Mucosa of descending colon (tissue), 3 donors: ENCODE data around the gene RIPK3. TPM values are rescaled to one million over a fixed set of nuclear protein-coding genes. Genes with fewer than 3 reads are reported as not detected.
A peak's percentile ranks its signal among the peaks of the same experiment; 100 is the strongest.
"Not testable (repeated sequence)": the region's sequence is repeated elsewhere in the genome, so short reads cannot be mapped to it uniquely, and the experiment has no call there.

Experiments used
- ATAC-seq: fragments of 200-7000 bp; cut with Tn5 transposase; one replicate; pipeline ENCODE4 v1.9.1; 2020; ENCODE audit warnings: mild to moderate bottlenecking, moderate library complexity
- DNase-seq, 3 donors: peaks; one replicate each; pipeline ENCODE4 v3.0.0-alpha.2; 2020
- H3K36me3 ChIP-seq: fragments of 200-600 bp; one replicate; pipeline ENCODE4 v1.8.0; 2021; ENCODE audit warnings: low read depth, mild to moderate bottlenecking
- H3K4me1 ChIP-seq: fragments of 200-600 bp; one replicate; pipeline ENCODE4 v1.8.0; 2021; ENCODE audit warnings: low read depth, mild to moderate bottlenecking
- H3K4me3 ChIP-seq: fragments of 200-600 bp; one replicate; pipeline ENCODE4 v1.8.0; 2021; ENCODE audit warnings: mild to moderate bottlenecking
- H3K9me3 ChIP-seq: fragments of 200-600 bp; one replicate; pipeline ENCODE4 v1.8.0; 2021; ENCODE audit warnings: mild to moderate bottlenecking
- intact Hi-C, 2 donors: fragments of 100-400 bp; cut with DNase I in 1 of 2; cut with micrococcal nuclease in 1 of 2; formaldehyde crosslinking; loops; one replicate each; pipeline versions ENCODE4 v1.11.0 to v1.11.1; 2022; cut with DNase I, micrococcal nuclease
- total RNA-seq, 3 donors: library from RNA; stranded (reverse); fragmentation: NEBNext Ultra II Directional in 2 of 3; extraction: Animal tissue kit (Norgen Biotek cat#: 25700) in 2 of 3; gene quantifications; one replicate each; pipeline versions ENCODE4 v1.2.1 to v1.2.4, GENCODE V29; 2021 to 2023
- TF ChIP-seq, protein P1 (sequence below): fragments of 200-600 bp; IDR thresholded peaks from one replicate; pipeline ENCODE4 v1.8.0; 2022; ENCODE audit warnings: antibody characterized with exemption, mild to moderate bottlenecking
- donor health status: DM: no; HTN: no; CAD: no; lungs with moderate emphysema.
- donor health status: DM: no; HTN: no; CAD: no.
- donor health status: DM: no; HTN: yes; CAD: no.

Gene RIPK3
- total RNA-seq, 3 donors from 2014 or later, result 40.6 to 99.9 (median 71.7) TPM

GRCh38 chr14:24360281-24360680 lies 20.5 kb upstream of the RIPK3 start:
- intact Hi-C loops, result no loop called here
- ATAC-seq (no peak), DNase-seq (no peak)
- H3K4me1 ChIP-seq, result no peaks in the 10 kb centered on the region
- H3K9me3 ChIP-seq, result no peaks in the 10 kb centered on the region
- no peaks in the 10 kb centered on the region for H3K36me3 ChIP-seq
- H3K4me3 ChIP-seq, result no peak overlapping the region
- TF ChIP-seq, protein P1, sequence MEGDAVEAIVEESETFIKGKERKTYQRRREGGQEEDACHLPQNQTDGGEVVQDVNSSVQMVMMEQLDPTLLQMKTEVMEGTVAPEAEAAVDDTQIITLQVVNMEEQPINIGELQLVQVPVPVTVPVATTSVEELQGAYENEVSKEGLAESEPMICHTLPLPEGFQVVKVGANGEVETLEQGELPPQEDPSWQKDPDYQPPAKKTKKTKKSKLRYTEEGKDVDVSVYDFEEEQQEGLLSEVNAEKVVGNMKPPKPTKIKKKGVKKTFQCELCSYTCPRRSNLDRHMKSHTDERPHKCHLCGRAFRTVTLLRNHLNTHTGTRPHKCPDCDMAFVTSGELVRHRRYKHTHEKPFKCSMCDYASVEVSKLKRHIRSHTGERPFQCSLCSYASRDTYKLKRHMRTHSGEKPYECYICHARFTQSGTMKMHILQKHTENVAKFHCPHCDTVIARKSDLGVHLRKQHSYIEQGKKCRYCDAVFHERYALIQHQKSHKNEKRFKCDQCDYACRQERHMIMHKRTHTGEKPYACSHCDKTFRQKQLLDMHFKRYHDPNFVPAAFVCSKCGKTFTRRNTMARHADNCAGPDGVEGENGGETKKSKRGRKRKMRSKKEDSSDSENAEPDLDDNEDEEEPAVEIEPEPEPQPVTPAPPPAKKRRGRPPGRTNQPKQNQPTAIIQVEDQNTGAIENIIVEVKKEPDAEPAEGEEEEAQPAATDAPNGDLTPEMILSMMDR, result no peak

- H3K4me3 ChIP-seq, result no peak overlapping the region
- H3K4me1 ChIP-seq, result peaks cover 4% of the 10 kb centered on the region
- no peak for ATAC-seq
- no peak for DNase-seq
- intact Hi-C loops, result no loop called here
- H3K36me3 ChIP-seq, result no peaks in the 10 kb centered on the region
- TF ChIP-seq, protein P1, result no peak
- no peaks in the 10 kb centered on the region for H3K9me3 ChIP-seq
Measured at GRCh38 chr14:24356208-24356607, 16.4 kb upstream of the RIPK3 start.

GRCh38 chr14:24355009-24355408 lies 15.2 kb upstream of the RIPK3 start:
- H3K9me3 ChIP-seq, result no peaks in the 10 kb centered on the region
- DNase-seq, result no peak
- H3K36me3 ChIP-seq, result no peaks in the 10 kb centered on the region
- intact Hi-C loops, result no loop called here
- H3K4me1 ChIP-seq, result peaks cover 4% of the 10 kb centered on the region
- TF ChIP-seq, protein P1, result no peak
- H3K4me3 ChIP-seq, result no peak overlapping the region
- no peak for ATAC-seq

DNA sequence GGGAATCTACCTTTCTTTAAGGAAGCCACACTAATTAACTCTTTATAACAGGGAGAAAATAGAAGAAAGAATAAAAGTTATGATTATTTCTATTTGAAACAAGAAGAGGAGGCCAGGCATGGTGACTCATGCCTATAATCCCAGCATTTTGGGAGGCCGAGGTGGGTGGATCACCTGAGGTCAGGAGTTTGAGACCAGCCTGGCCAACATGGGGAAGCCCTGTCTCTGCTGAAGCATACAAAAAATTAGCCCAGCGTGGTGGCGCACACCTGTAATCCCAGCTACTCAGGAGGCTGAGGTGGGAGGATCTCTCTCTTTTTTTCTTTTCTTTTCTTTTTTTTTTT lies 14.7 kb upstream of the RIPK3 start:
- intact Hi-C loops, H3K4me3 ChIP-seq, DNase-seq, ATAC-seq, H3K9me3 ChIP-seq, H3K36me3 ChIP-seq, H3K4me1 ChIP-seq: not testable (repeated sequence)

DNA sequence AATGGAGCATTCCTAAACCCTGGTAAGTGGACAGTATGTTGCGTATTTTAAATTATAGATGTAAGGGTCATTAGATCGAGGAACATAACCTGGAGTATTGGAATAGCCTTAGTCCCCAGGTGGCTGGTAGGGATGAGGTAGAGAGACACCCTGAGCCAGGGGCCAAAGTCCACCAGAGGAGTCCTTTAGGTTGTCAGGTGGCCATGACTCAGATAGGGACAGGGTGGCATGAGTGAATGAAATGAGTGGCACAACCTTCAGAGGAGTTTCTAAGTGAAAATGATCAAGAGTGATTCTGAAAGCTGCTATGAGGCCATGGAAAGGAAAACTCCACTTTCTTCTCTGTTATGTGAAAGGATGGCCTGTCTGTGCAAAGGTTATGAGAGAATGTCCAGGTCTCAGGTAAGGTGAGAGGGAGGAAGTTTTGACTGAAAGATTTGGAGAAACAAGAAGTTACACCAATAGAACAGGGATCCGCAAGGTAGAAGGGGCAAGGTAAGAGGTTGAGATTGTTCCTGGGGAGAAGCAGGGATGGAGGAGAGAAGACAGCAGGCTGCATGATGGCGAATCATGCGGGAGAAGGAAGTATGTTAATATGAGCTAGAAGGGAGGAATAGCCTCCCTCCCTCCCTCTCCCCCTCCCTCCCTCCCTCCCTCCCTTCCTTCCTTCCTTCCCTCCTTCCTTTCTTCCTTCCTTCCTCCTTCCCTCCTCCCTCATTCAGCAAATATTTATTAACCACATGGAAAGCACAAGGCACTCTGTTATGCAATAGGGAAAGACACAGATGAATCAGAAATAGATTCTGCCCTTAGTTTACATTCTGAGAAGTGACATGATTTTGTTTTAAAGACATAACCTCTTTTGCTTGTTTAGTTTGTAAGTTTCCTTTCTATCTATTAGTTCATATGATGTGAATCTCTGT lies 14.0 kb upstream of the RIPK3 start:
- peak; percentile 98 for ATAC-seq

GRCh38 chr14:24351517-24351916 lies 11.7 kb upstream of the RIPK3 start:
- DNase-seq (no peak), ATAC-seq (peak; percentile 62)
- intact Hi-C loops, result no loop called here
- H3K36me3 ChIP-seq, result no peaks in the 10 kb centered on the region
- no peak overlapping the region for H3K4me3 ChIP-seq
- peaks cover 4% of the 10 kb centered on the region for H3K4me1 ChIP-seq
- TF ChIP-seq, protein P1, result no peak
- H3K9me3 ChIP-seq, result no peaks in the 10 kb centered on the region

More for the DNA sequence above, 14.0 kb upstream of the RIPK3 start:
- no peaks in the 10 kb centered on the region for H3K9me3 ChIP-seq
- TF ChIP-seq, protein P1, result no peak
- H3K4me1 ChIP-seq, result peaks cover 4% of the 10 kb centered on the region
- peak in 1 of 3 donors; percentile 62 for DNase-seq
- intact Hi-C loops, result no loop called here
- H3K36me3 ChIP-seq, result no peaks in the 10 kb centered on the region
- H3K4me3 ChIP-seq, result no peak overlapping the region
